Endometrium (tissue), 2 donors: ENCODE results near the gene SMCO2.
"Not testable (repeated sequence)": the region's sequence is repeated elsewhere in the genome, so short reads cannot be mapped to it uniquely, and the experiment has no call there.

Experiments
- FAIRE-seq: peaks from 2 replicates; lab custom pipeline; 2012; peaks lifted over from hg19 to GRCh38; lab: Jason Lieb, UNC
- donor health status: control.
- donor health status: control.

Gene SMCO2

DNA sequence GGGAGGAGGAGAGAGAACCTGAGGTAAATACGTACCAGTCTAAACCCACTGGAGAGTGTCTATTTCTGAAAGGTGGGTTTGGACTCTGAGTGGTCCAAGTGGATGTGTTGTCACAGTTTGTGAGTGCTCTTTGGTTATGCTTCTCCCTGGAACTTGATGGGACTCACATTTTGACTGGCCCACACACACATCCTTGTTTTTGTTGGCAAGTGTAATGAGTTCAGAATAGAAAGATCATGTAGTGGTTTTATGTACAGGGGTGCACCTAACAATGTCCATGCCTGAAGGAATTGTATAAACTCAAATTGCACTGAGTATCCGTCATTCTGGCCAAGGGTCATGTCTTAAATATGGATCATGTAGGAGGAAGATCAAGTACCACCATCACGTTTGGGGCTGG lies 82.3 kb downstream of the SMCO2 start:
- no peak for FAIRE-seq

DNA sequence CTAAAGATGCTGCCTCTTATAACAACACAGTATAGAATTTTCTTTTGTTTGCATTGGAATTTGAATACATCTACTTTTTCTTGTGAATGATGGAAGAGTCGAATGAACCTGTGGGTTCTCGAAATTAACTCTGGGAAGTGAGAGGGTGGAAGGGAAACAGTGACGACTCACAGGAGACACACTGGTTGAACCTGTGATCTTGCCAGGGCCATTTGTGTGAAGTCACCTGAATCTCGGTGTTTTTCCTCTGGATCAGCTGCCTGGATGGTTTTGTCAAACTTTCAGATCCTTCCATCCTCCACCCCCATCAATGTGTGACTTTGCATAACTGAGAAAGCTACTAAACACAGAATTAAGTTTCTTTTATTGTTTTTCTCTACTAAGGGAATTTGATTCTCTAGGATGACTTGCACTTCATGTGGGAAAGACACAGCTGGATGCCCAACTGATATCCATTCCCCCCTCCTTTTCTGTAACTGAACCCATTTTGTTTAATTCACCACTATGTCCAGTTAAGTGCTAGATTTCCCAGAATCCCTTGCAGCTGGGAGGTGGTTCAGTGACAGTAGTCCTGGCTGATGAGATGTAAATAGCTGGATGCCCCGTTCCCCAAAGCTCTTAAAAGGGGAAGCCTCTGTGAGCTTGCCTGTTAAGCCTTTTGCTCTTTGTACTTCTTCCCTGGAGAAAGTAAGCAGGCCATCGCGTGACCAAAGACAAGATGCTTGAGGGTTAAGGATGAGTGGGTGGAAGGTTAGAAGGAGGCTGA lies 83.8 kb downstream of the SMCO2 start:
- no peak for FAIRE-seq

DNA sequence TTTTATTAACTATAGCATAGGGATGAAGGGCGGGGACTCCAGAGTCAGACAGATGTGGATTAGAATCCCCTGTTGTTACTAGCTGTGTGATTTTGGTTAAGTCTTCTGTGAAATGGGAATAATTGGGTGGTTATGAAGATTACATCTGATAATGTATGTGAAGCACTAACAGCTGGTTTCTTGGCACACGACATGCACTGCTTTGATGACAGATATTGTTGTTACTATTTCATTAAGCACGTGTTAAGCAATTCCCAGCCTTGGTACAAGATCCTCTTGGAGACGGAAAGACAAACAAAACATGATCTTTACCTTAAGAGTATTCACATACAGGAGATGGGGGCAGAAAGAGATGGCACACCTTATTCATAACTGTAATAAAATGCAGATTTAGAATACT lies 85.4 kb downstream of the SMCO2 start:
- no peak for FAIRE-seq

DNA sequence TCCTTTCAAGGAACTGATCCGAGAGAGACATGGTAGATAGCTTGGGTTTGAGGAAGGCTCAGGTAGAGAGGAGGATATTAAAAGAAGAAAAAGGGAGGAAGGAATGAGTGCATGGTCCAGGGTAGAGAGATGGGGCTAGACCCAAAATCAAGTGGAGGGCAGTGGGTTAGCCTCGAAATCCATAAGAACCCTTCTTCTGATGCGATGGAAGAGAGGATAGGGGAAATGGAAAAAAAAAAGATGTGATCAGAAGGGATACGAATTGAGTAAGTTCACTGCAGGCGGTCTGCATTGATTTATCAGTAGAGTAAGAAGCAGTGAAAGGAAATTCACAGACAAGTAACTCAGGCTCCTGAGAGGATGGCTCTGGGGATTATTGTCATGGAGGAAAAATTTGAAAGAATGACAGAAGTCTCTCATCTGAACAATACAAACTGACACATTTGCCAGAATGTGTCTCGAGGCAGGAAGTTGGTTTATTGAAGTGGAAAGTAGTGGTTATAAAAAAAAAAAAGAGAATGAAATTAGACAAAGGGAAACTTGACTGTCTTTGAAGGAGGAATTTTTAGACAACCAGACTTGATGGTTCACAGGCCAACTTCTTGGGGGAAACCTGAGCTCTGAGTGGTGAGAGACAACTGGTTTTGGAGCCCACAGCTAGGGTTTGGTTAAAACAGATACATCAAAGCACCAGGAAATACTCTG lies 87.7 kb downstream of the SMCO2 start:
- FAIRE-seq = no peak

DNA sequence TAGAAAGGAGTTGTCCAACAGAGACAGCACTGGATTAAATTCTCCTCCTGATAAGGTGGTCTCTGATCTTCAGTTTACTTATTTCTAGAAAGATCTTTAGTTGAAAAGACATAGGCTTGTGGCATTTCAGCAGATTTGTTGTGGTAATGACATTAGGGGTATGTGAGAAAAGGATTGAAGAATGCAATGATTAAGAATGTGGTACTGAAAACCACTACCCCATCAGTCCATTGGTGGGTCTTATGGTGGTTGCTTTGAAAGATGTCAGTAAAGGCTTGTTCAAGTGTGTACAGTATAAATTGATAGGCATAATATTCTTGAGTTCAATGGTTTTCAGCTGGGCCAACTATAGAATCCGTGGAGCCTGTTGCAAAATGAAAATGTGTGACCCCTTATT lies 88.2 kb downstream of the SMCO2 start:
- FAIRE-seq = no peak

DNA sequence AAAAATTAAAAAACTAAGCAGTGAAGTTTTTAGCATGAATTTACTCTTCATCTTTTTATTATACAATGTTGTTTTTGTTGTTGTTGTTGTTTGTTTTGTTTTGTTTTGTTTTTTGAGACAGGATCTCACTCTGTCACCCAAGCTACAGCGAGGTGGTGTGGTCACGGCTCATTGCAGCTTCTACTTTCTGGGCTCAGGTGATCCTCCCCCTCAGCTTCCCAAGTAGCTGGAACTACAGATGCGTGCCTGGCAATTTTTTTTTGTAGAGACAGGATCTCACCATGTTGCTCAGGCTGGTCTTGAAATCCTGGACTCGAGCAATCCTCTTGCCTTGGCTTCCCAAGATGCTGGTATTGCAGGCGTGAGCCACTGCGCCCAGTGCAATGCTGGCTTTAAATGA lies 88.8 kb downstream of the SMCO2 start:
- FAIRE-seq = no peak

DNA sequence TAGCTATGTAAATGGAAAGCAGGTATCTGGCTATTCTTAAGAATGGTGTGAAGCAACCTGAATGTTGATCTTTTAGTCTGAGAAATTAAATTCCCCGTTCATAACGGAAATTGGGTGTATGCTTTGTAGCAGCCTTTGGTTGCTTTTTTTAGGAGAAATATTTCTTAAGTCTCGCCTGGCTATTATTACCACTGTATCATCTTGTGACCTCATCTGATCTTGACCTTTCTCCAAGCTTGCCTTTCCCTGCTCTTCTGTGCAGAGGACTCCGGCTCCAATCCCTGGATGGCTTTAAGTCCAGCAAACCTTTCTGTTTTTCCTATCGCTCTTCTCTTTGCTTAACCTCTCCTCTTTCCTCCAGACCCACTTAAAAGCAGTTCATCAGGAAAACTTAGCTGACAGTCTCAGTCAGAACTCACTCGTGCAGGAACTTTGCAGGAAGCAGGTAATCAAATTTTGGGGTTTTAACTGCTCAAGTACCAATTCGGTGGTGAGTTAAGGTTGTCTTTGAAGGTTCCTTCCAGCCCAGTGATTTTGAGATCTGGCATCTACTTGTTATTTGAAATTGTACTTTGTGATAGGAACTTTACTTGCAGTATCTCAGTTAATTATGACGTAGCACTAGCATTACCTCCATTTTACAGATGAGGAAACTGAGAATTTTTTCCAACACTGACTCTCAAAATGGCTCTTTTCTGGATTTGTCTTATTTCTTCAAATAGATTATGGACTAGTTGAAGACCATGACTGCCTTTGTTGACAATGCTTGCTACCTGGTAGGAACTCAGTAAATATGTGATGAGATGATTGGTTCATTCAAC lies 91.5 kb downstream of the SMCO2 start:
- FAIRE-seq = no peak

DNA sequence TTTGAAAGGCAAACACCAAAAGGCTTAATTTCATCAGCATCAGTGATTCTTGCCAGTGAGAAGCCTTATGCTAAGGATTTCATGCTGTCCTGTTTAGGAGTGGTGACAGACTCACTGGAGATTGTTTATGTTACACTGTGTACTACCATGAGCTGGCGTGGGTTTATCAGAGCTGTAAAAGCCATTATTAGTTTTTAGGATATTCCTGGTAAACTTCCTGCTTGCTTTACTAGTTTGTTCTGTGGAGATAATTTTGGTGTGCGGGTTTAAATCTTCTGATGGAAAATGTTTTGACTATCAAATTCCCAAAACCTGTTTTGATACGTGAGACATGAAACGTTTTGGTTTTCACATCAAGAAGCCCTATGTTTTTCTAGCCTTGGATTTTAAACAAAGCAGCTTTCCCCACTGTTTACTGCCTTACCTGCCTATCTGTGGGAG lies 92.7 kb downstream of the SMCO2 start:
- FAIRE-seq = no peak

DNA sequence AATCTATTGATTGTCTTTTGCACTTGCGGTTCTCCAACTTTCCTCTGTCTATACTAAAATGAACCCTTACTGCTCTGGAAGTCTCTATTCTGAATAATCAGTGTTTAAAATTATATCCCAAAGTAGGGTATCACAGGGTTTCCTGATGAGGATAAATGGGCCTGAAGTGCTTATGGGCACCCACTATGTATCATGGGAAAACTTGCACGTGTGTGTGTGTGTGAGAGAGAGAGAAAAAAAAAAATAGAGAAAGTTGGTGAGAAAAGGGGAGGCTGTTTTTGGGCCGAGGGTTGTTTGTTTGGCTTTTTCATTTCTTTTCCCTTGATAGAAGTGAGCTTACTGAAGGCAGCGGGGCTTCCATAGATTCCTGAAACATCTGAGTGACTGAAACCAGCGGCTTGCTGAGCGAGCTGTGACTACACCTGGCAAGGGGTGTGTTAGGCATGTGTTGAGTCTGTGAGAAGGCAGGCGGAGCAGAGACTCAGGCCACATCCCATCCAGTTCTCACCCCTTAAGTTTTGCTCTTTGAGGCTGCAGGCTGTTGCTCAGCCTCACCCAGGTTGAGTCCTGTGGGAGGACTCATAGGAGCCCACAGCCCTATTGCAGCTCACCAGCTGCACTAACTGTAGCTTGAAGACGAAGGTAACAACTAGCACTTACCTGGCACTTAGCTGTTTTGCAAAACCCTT lies 94.6 kb downstream of the SMCO2 start:
- no peak for FAIRE-seq

DNA sequence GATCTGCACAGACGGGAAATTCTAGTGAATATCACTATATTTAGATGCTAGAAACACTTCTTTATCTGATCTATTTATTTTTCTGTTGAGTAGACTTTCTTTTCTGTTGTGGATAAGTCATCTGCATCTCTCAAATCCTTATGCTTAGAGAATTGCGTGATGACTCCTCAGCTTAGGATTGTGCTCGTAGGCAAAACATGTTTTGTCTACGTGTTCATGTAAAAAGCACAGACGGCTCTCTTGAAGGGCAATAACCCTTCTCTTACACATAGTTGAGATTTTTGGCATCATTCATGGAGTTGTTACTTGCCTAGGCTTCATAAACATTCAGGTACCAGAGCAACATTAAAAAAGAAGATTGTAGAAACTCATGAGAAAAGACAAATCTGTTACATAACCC lies 96.1 kb downstream of the SMCO2 start:
- peak; percentile 80 for FAIRE-seq

DNA sequence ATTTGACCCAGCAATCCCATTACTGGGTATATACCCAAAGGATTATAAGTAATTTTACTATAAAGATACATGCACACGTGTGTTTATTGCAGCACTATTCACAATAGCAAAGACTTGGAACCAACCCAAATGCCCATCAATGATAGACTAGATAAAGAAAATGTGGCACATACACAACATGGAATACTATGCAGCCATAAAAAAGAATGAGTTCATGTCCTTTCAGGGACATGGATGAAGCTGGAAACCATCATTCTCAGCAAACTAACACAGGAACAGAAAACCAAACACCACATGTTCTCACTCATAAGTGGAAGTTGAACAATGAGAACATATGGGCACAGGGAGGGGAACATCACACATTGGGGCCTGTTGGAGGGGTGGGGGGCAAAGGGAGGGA lies 98.3 kb downstream of the SMCO2 start:
- FAIRE-seq = not testable (repeated sequence)

DNA sequence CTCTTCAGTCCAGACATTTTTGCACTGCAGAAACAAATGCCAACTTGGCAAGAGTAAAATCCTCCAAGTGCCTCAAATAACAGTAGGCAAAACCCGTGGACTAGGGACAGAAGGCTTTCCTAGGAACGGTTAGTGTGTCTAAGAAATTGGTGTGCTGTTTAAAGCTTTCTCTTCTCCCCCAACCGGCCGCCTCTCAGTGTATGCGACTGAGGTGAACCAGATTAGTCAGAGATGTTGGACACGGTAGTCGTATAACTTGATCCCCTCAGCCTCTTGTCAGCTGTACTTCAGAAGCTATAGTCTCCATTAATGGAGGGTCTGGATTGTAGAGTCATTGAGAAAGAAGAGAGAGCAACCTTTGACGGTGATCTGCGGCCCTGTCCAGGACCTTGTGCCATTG lies 99.1 kb downstream of the SMCO2 start:
- no peak for FAIRE-seq

DNA sequence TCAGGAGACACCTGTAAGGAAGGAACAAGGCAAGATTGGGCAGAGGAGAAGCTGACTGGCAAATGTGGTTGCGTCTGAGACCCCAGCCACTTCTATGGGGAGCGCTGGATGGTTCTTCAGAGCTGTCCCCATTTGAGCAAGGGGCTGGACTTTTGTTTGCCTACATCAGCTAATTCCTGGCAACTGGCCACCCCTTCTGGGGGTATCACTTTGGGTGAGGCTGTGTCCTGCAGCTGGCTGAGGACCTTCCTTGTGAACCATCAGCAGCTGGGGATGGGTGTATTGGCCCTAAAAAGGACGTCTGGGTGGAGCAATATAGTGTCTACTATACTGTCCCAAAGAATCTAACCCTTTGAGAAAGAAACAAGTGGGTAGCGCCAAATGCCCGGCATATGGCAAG lies 101.1 kb downstream of the SMCO2 start:
- no peak for FAIRE-seq

DNA sequence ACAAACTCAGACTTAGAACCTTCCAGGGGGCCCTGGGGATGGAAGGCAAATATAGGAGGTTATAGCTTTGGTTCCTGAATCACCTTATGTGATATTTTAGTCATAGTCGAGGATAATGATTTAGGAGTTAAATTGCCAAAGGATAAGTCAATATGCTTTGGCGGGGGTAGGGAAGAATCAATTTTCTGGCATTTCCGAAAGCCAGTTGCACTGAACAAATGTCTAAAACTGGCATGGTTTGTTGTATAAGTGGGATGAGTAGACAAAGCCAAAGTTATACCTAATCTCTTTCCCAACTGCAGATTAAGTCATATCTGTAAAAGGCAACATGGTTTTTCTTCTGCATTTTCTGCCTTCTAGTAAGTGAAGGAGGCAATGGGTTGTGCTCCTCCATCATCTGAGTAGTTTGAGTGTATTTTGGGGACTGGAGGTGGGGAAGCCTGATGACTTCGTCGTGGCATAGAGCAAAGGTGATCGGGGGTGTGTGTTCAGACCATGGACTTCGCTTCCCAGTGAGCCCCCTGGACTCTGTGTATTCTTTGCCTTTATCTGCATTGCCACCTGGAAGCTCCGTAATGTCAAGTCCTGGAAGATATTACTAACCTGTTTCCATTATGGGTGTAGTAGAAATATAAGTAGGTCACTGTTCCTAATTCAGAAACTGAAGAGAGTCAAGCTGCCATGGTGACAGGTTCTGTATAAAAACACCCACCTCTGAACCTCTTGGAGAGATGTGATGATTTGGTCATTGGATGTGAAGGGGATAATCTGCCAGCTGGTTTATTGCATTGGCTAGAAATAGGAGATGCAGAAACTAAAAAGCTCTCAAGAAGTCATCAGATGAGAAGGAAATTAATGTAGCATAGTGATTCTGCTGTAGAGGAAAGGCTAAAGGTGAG lies 102.0 kb downstream of the SMCO2 start:
- FAIRE-seq = no peak

DNA sequence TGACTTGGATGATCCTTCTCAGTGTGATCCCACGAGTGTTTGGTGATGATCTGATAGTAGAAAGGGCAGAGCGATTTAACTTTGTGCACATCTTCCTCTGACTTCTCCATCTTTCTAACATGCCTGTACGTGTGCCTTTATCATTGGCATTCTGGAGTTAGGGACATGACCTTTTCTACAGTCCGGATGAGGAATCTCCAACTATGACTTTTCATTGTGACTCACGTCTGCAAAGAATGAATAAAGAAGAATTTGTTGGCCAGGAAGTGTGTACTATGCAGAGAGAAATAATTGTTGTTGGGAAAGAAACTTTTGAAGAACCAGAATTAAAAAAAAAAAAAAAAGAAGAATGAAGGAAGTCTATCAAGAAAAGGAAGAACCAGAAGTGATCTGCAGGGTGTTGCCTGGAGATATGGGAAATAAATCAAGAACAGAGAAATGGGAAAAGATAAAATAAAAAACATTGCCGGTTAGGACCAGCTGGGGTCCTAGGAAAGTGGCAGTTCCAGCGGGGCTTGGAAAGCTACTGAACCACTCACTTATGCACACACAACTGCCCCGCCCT lies 102.8 kb downstream of the SMCO2 start:
- no peak for FAIRE-seq

DNA sequence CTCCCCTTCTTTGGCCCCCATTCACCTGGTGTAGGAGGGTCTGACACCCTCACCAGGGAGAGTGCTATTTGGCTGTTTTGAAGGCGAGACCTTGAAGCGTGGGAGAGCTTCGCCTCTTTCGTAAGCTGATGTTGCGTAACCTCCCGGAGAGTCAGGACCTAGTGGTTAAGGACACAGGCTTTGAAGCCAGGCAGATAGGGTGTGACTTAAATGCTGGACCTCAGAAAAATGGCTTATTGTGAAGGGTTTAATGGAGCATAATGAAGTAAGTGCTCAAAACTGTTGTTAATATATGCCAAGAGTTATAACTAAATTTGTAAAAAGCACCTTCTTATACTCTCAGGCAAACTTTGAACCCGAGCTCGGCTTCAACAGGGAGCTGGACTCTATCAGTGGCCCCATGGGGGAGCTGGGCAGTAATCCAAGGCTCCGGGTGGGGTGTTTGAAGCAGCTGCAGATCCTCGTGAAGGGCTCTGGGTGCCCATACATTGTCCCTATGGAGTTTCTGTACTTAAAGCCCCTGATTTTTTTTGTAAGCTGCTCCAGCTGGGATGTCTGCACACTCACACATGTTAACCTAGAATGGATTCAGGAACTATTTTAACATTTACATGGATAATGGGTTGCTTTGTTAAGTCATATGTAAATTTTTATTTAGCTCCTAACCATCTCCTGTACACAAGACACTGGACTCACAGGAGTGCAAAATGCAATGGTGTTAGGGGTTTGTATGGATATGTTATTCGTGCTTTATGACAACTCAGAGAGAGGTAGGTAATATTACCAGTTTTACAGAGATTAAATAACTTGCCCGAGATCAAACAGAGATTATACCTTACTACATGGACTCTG lies 103.5 kb downstream of the SMCO2 start:
- no peak for FAIRE-seq

DNA sequence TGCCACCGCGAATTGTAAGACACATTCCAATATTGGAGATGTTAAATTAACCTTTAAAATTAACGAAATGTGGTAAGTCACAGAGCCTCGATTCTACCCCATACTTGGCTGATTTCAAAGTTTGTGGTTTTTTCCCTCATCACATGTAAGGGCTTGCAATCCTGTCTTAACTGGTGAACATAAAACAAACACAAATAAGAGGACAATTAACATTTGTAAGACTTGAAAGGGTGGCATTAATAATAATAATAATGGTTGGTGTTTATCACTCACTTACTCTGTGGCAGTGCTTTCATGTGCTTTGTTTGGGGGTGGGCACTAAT lies 104.1 kb downstream of the SMCO2 start:
- no peak for FAIRE-seq

DNA sequence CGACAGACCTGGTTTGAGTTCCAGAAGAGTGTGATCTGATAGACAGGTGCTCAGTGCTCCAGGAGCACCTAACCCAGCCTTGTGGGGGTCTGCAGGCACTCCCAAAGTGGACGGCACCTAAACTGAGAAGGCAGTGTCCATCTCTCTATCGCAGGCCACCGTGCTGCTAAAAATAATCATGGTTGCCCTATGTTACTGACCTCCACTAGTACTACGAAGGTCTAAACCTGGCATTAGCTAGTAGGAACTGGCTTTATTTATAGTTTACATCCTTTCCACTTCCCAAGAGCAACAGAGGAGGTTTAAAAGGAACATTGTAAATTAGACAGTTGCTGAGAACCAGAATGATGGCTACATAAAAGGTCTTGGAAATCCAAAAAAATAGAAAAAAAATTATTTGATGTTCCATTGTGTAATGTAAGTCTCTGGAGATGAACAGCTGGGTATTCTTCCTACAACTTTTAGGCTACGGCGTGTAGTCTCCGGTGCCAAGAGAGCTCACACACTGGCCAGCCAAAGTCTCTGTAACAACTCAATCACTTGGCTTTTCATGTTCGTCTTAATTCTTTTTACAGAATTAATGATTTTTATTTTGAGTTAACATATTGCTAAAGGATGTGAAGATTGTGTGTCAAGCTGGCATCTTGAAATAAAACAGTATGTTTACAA lies 104.8 kb downstream of the SMCO2 start:
- FAIRE-seq = no peak
